ENCODE measurements around the gene FBXO21.

The FBXO21 gene, protein sequence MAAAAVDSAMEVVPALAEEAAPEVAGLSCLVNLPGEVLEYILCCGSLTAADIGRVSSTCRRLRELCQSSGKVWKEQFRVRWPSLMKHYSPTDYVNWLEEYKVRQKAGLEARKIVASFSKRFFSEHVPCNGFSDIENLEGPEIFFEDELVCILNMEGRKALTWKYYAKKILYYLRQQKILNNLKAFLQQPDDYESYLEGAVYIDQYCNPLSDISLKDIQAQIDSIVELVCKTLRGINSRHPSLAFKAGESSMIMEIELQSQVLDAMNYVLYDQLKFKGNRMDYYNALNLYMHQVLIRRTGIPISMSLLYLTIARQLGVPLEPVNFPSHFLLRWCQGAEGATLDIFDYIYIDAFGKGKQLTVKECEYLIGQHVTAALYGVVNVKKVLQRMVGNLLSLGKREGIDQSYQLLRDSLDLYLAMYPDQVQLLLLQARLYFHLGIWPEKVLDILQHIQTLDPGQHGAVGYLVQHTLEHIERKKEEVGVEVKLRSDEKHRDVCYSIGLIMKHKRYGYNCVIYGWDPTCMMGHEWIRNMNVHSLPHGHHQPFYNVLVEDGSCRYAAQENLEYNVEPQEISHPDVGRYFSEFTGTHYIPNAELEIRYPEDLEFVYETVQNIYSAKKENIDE

DNA sequence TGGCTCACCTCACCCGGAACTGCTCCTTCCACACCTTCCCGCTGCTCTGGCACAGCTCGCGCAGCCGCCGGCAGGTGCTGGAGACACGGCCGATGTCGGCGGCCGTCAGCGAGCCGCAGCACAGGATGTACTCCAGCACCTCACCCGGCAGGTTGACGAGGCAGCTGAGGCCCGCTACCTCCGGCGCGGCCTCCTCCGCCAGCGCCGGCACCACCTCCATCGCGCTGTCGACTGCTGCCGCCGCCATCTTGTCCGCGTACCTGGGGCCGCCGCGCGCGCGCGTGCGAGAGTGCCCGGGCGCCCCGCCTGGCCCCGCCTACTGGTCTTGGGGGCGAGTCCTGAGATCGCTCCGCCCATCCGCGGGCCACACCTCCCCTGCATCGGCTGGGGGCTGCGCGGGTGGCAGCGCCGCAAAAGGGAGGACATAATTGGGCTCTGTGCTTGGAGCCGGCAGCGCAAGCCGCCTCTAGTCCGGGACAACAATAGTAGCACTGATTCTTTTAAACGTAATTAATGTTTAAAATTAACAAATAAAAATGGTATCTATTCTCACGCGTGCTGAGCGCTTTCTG is at the start of gene FBXO21:
FBXO21 (minus strand) TSS at position 261 of the 572 bp plus-strand sequence; CDS start at position 247, 14 bp downstream.
- Histone ChIP-seq H3K9ac (ENCODE audit: low read length) (peak within 1 kb of the TSS; percentile 80), H4K20me1 (ENCODE audit: low read depth, low read length) (no peaks in the 10 kb centered on the region), H3K9me3 (ENCODE audit: insufficient read depth, low read length) (peaks cover 2% of the 10 kb centered on the region; the same call in 1 of the 2 replicates), H3F3A (ENCODE audit: insufficient read depth) (no peaks in the 10 kb centered on the region), H3K27ac (ENCODE audit: low read depth, low read length) (peak within 1 kb of the TSS; percentile 51), H3K9me2 (replicated peaks; ENCODE audit: insufficient read depth, low read length) (no peaks in the 10 kb centered on the region), H3K4me3 (ENCODE audit: insufficient read depth, low read length, poor library complexity, severe bottlenecking) (peak within 1 kb of the TSS; percentile 89), H3K4me2 (ENCODE audit: low read depth, low read length, poor library complexity, severe bottlenecking) (peak within 1 kb of the TSS; percentile 68), H3K79me2 (ENCODE audit: insufficient read depth, low read length) (peaks cover 26% of the 10 kb centered on the region), H3K36me3 (ENCODE audit: low read length) (peaks cover 18% of the 10 kb centered on the region), H3K27me3 (ENCODE audit: low read length) (no peaks in the 10 kb centered on the region), H2AFZ (ENCODE audit: low read depth, low read length, severe bottlenecking) (peak within 1 kb of the TSS; percentile 86)
- TF ChIP-seq EZH2phosphoT487 (conservative IDR thresholded peaks at IDR 0.05; ENCODE audit: low read length) = no peak
- TF ChIP-seq, protein P1, sequence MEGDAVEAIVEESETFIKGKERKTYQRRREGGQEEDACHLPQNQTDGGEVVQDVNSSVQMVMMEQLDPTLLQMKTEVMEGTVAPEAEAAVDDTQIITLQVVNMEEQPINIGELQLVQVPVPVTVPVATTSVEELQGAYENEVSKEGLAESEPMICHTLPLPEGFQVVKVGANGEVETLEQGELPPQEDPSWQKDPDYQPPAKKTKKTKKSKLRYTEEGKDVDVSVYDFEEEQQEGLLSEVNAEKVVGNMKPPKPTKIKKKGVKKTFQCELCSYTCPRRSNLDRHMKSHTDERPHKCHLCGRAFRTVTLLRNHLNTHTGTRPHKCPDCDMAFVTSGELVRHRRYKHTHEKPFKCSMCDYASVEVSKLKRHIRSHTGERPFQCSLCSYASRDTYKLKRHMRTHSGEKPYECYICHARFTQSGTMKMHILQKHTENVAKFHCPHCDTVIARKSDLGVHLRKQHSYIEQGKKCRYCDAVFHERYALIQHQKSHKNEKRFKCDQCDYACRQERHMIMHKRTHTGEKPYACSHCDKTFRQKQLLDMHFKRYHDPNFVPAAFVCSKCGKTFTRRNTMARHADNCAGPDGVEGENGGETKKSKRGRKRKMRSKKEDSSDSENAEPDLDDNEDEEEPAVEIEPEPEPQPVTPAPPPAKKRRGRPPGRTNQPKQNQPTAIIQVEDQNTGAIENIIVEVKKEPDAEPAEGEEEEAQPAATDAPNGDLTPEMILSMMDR (IDR thresholded peaks at IDR 0.05; ENCODE audit: insufficient read depth, low read length, poor library complexity, severe bottlenecking) = no peak

DNA sequence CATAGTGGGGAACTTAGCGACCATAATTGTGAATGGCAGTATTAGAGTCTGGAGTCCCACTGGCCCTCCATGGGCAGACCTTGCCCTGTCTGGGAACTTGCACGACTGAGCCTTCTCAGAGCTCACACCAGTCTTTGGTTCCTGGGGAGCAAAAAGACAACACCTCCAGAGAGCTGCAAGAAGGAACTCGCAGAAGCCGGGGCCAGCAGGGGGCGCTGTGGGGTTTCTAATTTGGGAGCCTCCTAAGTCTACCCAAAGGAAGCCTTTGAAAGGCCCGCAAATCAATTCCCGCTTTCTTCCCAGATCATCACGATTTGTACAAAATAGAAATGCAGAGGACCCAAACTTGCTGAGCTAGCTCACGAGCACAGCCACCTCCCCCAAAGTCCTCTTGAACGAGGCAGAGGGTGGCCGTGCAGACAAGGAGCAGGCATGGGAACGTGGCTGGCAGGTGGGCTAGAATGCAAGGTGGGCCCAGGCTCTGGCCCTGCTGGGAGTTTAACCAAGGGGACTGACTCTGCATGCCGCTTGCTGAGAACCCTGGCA is 46.3 kb upstream of the FBXO21 start:
- H2AFZ ChIP-seq (ENCODE audit: low read depth, low read length, severe bottlenecking) = no peak overlapping the region
- no peaks in the 10 kb centered on the region for H3K36me3 ChIP-seq (ENCODE audit: low read length)
- no peaks in the 10 kb centered on the region for H3K9me3 ChIP-seq (ENCODE audit: insufficient read depth, low read length)
- H3K27me3 ChIP-seq (ENCODE audit: low read length) = no peaks in the 10 kb centered on the region
- no peak overlapping the region for H3K4me2 ChIP-seq (ENCODE audit: low read depth, low read length, poor library complexity, severe bottlenecking)
- H3K27ac ChIP-seq (ENCODE audit: low read depth, low read length) = no peak overlapping the region
- no peaks in the 10 kb centered on the region for H3K9me2 ChIP-seq (replicated peaks; ENCODE audit: insufficient read depth, low read length)
- H3K9ac ChIP-seq (ENCODE audit: low read length) = no peak overlapping the region
- no peak overlapping the region for H3K4me3 ChIP-seq (ENCODE audit: insufficient read depth, low read length, poor library complexity, severe bottlenecking)
- no peaks in the 10 kb centered on the region for H3F3A ChIP-seq (ENCODE audit: insufficient read depth)
- no peaks in the 10 kb centered on the region for H3K79me2 ChIP-seq (ENCODE audit: insufficient read depth, low read length)
- TF ChIP-seq, protein P1 (IDR thresholded peaks at IDR 0.05; ENCODE audit: insufficient read depth, low read length, poor library complexity, severe bottlenecking) = peak; percentile 80
- no peak for TF ChIP-seq EZH2phosphoT487 (conservative IDR thresholded peaks at IDR 0.05; ENCODE audit: low read length)
- no peaks in the 10 kb centered on the region for H4K20me1 ChIP-seq (ENCODE audit: low read depth, low read length)

DNA sequence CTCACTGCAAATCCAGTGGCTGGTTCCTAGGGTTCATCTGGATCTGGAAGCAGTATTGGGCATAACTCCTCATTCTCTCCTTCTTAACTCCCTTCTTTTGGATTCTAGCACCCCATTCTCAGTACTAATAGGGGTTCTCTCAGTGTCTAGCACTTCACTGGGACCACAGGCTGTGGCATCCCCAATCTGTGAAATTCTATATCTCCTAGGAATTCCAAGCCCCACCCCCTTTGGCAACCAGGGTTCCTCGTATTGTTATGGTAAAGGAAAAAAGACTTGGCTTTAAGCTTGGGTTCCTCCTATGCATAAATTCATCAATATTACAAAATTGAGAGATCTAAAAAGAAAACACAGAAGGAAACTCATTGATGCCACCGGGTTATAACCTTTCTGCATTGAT is 45.0 kb upstream of the FBXO21 start:
- Histone ChIP-seq H4K20me1 (ENCODE audit: low read depth, low read length) (no peaks in the 10 kb centered on the region), H3K27me3 (ENCODE audit: low read length) (no peaks in the 10 kb centered on the region), H3F3A (ENCODE audit: insufficient read depth) (no peaks in the 10 kb centered on the region), H3K4me3 (ENCODE audit: insufficient read depth, low read length, poor library complexity, severe bottlenecking) (no peak overlapping the region), H3K9me2 (replicated peaks; ENCODE audit: insufficient read depth, low read length) (no peaks in the 10 kb centered on the region), H3K79me2 (ENCODE audit: insufficient read depth, low read length) (no peaks in the 10 kb centered on the region), H3K4me2 (ENCODE audit: low read depth, low read length, poor library complexity, severe bottlenecking) (no peak overlapping the region), H3K9me3 (ENCODE audit: insufficient read depth, low read length) (no peaks in the 10 kb centered on the region), H2AFZ (ENCODE audit: low read depth, low read length, severe bottlenecking) (no peak overlapping the region), H3K36me3 (ENCODE audit: low read length) (no peaks in the 10 kb centered on the region), H3K9ac (ENCODE audit: low read length) (no peak overlapping the region), H3K27ac (ENCODE audit: low read depth, low read length) (no peak overlapping the region)
- no peak for TF ChIP-seq EZH2phosphoT487 (conservative IDR thresholded peaks at IDR 0.05; ENCODE audit: low read length)
- TF ChIP-seq, protein P1 (IDR thresholded peaks at IDR 0.05; ENCODE audit: insufficient read depth, low read length, poor library complexity, severe bottlenecking) = no peak
